Stimulated activated CD8-positive, alpha-beta memory T cell treated with anti-CD3 and anti-CD28 coated beads, Interleukin-4, amount 100 ng/mL, for 4 hours (primary cell): Measurements from ENCODE around the gene GRHL1.

Source experiments
- DNase-seq, 2 donors: peaks; one replicate each; pipeline ENCODE4 v3.0.0-alpha.2; 2020; ENCODE audit warnings: low read depth in 2 of 2, low spot score in 1 of 2

The GRHL1 gene

DNA sequence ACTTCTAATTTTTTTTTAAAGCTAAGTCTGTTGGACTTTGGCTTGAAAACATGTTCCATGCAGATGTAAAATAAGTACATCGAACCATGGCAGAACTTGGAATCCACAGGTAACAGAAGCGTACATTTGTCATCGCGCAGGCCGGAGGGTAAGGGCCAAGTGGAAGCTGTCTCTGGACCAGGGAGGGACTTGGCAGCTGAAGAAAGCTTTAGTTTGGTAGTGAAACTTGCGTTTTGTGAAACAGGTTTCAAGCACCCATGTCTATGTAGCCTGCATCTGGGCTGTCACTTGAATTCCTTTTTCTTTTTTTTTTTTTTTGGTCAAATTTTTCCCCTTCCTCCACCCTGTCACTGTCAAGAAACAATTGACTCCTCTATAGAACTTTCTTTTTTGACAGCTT, 20.4 kb downstream of the GRHL1 start:
- no peak for DNase-seq

GRCh38 chr2:9972621-9973479, 21.4 kb downstream of the GRHL1 start:
- DNase-seq: no peak

- no peak for DNase-seq
These were observed 22.2 kb downstream of the GRHL1 start for GRCh38 chr2:9973690-9974089.

DNA sequence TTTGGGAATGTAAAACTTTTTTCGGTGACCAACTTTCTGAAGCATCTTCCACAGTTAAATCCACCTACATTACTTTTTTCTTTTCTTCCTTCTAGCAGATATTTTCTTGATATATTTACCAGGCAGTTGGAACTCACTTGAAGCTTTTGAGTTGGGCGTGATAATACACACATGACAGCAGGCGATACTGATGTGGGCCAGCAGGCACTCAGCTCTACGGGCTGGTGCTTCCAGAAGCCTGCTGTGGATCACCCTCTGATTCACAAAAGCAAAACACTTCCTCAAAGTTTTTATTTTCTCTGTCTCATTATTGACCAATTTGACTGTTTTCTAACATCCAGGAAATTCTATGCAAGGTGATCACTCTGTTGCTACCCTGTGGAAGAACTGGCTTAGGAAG, 22.9 kb downstream of the GRHL1 start:
- no peak for DNase-seq

DNA sequence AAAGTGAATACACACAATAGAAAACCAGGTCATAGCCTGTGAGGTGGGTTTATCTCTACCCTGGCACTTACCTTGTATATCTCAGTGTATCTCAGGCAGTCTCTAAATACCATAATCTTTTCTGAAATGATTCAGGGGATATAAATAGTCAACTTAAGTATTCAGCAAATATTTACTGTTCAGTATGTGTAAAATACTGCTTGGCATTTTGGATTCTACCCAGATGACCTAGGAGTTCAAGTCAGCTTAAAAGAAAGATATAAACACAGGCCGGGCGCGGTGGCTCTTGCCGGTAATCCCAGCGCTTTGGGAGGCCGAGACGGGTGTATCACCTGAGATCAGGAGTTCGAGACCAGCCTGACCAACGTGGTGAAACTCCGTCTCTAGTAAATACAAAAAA, 23.8 kb downstream of the GRHL1 start:
- DNase-seq: no peak

GRCh38 chr2:9975805-9976447, 24.4 kb downstream of the GRHL1 start:
- no peak for DNase-seq

- no peak for DNase-seq
These were observed 28.5 kb downstream of the GRHL1 start for GRCh38 chr2:9979977-9980376.

GRCh38 chr2:9980520-9980919, 29.0 kb downstream of the GRHL1 start:
- DNase-seq: no peak

- no peak for DNase-seq
These were observed 30.2 kb downstream of the GRHL1 start for GRCh38 chr2:9981655-9982054.

GRCh38 chr2:9982248-9982647, 30.8 kb downstream of the GRHL1 start:
- DNase-seq: no peak

DNA sequence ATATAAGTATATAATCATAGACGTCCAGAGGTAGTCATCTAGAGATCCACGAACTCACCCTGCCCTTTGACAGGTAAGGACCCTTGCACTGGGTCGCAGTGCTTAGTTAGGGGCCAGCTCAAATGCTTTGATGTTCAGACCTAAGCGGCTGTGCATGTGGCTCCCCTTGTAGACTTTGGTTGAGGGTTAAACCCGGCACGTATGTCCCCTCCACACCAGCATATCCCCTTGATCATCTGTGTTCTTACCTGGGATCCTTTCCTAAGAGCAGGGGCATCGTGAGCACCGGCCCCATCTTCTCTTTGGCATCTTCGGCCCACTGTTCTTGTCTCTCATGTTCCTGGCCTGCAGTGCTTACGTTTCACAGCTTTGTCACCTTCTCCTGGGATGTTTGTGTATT, 31.4 kb downstream of the GRHL1 start:
- no peak for DNase-seq

DNA sequence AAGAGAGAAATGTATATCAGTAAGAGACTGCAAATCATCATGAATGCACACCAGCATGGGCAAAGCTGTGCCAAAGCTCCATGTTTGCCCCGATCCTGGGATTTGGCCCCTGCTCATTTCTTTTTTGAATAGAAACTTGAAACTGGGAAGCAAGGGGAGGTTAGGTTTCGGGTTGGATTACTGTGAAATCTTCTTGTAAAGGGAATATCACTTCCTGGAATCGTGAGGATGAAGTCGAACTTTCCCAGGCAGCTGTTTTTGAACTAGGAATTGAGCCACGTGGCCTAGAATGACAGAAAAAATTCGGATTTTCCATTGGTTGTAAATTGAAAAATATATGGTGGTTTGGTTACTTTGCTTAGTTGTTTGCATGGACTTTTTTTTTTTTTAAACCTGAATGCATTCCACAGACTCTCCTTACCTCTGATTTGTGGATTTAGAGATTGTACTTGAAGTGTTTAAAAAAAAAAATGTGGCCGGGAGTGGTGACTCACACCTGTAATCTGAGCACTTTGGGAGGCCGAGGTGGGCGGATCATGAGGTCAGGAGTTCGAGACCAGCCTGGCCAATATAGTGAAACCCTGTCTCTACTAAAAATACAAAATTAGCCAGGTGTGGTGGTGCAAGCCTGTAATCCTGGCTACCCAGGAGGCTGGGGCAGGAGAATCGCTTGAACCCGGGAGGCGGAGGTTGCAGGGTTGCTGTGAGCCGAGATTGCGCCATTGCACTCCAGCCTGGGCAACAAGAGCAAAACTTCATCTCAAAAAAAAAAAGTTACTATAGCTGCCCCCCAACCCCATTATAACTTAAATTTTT, 32.1 kb downstream of the GRHL1 start:
- no peak for DNase-seq

- DNase-seq: no peak
These were observed 32.8 kb downstream of the GRHL1 start for GRCh38 chr2:9984217-9984739.

- no peak for DNase-seq
These were observed 33.5 kb downstream of the GRHL1 start for GRCh38 chr2:9984871-9985480.

DNA sequence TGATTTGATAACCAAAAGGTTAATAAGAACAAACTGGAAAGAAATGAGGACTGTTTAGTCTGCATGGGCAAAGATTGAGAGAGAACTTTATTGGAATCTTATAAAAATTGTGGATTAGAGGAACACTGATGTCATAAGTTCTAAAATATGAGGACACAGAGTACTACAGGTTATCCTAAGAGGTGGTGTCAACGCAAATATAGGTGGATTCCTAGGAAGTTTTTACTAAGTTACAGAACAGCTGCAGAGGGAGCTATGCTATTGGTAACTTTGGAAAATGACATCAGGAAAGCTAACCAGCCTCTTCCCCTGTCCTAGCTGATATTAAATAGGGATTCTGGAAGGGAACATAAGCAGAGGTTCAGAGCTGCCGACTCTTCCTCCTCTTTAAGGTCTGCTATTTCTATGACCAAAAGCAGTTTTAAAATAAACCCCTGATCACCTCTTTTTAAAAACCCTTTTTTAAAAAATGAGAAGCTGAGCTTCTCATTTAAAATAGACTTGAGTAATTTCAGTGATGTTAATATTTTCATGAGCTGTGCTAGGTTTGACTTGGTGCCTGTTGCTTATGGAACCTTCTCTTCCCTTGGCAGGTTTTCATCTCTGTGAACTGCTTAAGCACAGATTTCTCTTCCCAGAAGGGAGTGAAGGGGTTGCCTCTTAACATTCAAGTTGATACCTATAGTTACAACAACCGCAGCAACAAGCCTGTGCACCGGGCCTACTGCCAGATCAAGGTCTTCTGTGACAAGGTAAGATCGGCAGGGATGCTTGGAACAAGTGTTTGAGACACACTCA, 34.2 kb downstream of the GRHL1 start:
- DNase-seq: no peak

GRCh38 chr2:9988320-9988719, 36.8 kb downstream of the GRHL1 start:
- no peak for DNase-seq

DNA sequence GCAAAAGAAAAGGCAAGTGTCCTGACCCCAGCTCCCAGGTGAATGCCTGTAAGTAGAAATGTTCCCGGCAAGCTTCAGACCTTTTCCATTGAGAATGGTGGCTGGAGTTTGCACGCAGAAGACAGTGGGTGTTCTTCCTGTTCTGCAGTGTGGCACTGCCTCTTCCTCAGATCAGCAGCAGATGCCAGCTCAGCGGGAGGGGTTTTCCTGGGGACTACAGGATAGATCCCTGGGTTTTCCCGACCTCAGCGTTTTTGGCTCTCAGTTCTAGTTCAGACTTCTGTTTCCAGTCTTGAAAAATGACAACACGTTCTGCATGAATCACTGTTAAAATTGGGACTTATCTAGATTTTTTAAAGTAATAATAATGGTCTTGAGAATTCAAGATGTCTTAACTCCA, 39.2 kb downstream of the GRHL1 start:
- no peak for DNase-seq

DNA sequence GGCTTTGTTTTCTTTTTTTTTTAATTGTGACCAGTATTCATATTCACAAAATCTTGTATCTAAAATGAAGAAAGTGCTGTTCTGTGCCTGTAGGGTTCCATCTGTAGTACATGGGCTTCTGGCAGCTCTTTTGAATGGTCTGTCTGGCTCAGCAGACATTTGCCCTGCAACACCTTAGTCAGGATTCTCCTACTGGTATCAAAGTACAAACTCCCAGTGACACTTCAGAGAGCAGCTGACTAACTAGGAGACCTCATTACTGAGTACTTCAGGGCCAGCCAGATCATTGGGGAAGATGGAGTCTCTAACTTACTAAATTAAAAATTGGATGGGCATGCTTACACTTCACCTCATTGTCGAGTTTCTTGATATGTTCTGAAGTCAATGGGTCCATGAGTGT, 39.7 kb downstream of the GRHL1 start:
- no peak for DNase-seq

GRCh38 chr2:9991829-9992273, 40.4 kb downstream of the GRHL1 start:
- DNase-seq: no peak

DNA sequence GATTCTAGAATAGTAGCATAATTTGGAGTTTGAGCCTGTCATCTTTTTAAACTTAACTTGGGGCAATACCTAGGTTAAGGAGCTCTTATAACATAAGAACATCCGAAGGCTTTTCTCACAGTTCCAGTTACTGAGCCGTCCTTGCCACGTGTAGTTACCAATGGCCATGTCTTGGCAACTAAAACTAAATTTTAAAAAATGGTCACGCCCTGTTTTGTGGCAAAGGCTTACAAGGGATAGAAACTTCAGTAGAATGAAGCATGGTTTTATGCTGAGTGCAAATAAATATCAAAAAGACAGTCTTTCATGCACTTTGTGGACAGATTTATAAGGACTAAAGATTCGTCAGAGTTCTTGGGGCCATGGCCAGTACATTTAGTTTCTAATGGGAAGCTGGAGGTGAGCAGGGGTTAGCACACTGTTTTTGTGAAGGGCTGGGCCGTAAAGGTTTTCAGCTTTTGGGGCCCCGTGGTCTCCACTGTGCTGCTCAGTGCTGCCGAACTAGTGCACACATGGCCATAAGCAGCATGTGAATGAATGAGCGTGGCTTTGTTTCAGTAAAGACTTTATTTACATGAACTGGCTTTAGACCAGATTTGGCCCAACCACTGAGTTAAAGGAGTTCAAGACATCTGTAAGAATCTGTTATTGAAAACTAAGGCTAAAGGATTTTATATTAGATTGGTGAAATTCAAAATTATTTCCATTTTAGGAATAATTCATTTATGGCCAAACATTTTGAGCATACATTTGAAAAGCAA, 41.1 kb downstream of the GRHL1 start:
- DNase-seq: no peak
